HG02610 (cell line): ENCODE data around the gene ATXN1.
A peak's percentile ranks its signal among the peaks of the same experiment; 100 is the strongest.
"Not testable (repeated sequence)": the region's sequence is repeated elsewhere in the genome, so short reads cannot be mapped to it uniquely, and the experiment has no call there.

ENCODE experiments used
- ATAC-seq: cut with Tn5 transposase; IDR thresholded peaks from one replicate; pipeline ENCODE4 v1.9.1; 2021; ENCODE audit warnings: mild to moderate bottlenecking, moderate library complexity; ENCODE audit not compliant: unreplicated experiment

The ATXN1 gene

DNA sequence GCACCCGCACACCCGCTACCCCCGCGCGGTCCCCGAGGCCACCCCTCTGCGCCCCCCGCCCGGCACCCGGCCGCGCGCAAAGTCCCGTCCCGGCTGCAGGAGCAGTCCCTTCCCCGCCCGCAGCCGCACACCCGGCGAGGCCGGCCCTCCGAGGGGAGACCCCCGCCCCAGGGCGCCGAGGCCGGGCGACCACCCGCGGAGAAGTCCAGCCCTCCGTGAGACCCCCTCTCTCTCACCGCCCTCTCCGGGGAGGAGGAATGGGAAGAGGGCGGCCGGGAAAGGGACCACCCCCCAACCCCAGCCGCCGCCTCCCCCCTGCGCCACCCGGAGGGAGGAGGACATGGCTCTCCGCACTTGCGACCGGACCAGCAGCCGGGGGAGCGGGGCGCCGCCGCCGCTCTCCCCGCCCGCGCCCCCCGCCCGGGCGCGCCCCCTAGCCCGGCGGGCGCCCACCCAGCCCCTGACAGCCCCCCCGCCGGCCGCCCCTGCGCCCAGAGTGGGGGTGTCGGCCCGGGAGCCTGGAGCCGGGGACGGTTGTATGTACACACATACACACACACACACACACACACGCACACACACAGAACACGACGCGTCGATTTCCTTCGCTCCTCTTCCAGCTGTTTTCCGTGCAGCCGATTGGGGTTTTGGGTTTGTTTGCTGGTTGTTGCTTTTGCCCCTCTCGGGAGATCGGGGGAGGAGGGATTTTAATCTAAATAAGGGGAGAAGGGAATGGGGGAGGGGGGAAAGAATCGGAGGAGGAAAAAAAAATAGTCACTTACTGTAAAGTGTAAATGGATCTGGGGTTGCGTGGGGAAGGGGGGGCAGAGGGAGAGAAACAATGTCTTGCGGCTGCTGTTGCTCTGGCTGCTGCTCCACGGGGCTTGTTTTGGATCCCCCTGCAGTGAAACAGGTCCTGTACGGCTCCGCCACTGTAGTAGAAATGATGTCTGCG lies at the start of gene ATXN1:
Gene ATXN1, minus strand, starts transcription at position 945 of the 955 bp plus-strand sequence.
- peak; percentile 3 for ATAC-seq

DNA sequence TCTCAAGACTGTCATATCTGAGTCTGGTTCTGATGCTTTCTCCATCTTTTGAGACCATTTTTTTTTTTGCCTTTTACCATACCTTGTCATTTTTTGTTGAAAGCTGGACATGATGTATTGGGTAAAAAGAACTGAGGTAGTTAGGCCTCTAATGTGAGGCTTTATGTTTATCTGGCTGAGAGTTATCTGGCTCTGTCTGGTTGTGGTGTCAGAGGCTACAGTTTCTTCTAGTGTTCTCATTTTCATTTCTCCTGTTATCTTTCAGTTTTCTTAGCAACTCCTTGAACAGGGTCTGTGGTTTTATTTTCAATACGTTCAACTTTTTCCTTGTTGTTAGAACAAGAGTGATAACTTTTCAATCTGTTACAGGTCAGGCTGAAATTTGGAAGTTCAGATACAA lies 49.2 kb upstream of the ATXN1 start:
- ATAC-seq = no peak

DNA sequence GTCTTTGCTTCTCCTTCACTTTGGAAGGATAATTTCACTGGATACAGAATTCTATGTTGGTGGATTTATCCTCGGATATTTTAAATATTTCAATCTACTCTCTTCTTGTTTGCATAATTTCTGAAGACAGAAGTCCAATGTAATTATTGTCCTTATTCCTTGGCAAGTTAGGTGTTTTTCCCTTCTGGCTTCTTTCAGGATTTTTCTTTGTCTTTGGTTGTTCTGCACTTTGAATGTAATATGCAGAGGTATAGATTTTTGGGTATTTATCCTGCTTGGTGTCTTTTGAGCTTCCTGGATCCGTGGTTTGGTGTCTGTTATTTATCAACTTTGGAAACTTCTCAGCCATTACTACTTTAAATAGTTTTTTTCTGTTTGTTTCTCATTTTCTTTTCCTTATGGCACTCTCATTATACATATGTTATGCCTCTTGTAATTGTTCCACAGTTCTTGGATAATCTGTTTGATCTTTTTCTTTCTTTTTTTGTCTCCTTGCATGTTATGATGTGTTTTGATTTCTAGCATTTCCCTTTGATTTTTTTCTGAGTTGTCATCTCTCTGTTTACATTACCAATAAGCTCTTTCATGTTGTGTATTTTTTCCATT lies 48.6 kb upstream of the ATXN1 start:
- no peak for ATAC-seq

DNA sequence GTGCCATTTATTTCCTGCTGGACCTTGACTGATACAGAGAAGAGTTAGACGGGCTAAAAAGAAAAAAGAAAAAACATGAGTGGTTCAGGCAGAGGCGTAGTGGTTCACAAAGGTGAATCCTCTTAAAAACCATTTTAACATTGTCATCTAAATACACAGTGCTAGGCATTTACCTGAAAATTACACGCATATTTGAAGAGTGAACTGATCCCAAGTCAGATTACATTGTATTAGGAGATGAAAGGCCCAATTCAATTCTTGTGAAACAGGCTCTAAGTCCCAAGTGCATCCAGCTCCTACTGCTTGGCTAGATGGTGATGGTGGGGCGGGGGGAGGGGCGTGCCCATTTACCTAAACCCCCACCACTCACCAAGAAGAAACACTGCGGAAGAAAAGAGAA lies 46.7 kb upstream of the ATXN1 start:
- no peak for ATAC-seq

DNA sequence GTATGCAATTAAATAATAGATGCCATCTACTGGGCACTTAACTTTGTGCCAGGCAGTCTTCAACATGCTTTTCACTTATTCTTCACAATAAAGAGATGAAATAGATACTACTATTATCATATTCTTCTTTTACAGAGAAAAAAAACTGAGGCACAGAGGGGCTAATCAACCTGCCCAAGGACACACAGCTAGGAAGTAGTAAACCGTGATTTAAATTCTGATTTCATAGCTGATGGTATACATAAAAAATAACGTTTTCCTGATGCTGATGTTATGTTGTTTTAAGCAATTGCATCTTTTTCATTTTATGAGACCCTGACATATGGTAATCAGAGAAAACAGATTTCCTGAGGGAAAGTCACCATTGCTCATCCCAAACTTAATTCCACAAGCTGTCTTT lies 45.1 kb upstream of the ATXN1 start:
- ATAC-seq = no peak

- ATAC-seq = no peak
These were observed 44.1 kb upstream of the ATXN1 start for GRCh38 chr6:16805243-16805950.

DNA sequence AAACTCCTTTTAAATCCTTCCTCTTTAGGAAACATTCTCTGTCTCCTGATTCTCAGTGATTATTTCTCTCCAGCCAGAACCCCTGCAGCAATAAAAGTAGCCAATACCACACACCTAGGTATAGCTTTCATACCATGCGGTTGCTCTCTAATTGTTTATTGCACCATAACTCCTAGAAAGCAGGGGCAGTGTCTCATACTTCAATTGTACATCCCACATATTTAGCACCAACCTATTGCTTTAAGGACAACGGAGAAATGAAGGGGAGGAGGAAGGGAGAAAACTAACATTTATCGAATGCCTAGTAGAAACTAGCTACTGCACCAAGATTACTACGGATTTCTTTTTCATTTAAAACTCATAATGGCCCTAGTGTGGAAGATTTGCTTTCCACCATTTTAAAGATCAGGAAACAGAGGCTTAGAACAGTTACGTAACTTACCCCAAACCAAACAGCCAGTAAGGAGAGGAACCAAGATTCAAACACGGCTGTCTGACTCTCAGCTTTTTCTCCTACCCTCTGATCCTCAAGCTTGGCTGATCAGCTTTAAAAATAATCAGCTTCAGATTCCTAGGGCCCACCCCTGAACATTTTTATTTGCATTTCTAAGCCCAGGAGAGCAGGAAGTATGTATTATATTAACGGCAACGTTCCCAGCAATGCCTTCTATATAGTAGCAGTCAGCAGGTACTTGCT lies 43.4 kb upstream of the ATXN1 start:
- no peak for ATAC-seq

GRCh38 chr6:16803294-16804200 lies 42.3 kb upstream of the ATXN1 start:
- ATAC-seq = no peak

DNA sequence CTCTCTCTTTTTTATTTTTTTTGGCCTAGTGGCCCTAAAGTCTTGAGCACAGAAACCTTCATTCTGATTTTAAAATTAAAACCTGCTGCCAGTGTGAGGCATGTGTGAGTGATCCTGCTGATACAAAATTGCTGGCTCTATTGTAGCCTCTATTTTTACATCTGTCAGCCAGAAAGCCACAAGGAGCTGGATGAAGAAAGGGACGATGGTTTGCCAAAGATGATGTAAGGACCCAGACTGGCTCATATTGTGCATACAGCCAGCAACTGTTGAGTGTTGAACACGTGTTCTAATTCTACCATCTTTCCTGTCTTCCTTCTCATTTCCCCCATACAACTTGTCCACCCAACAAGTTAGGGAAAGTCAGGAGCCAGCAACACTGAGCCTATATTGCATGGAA lies 40.8 kb upstream of the ATXN1 start:
- no peak for ATAC-seq

GRCh38 chr6:16800942-16801341 lies 39.7 kb upstream of the ATXN1 start:
- ATAC-seq = no peak

DNA sequence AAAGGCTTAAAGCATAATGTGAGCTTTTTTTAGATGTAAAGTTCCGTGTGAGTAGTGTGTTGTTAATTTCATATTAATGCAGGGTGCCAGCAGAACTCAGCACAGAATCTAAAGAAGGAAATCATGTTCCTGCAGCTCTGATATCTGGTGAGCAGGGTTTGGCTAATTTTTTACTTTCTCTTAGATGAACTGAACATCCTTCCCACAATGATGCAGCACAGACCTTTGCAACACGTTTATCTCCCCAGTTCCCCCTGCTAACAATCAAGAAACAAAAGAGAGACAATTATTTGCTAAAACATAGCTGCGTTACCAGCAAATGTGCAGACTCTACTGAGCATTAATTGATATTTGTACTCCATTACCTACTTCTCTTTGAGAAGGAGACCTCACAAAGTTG lies 39.1 kb upstream of the ATXN1 start:
- ATAC-seq = no peak

DNA sequence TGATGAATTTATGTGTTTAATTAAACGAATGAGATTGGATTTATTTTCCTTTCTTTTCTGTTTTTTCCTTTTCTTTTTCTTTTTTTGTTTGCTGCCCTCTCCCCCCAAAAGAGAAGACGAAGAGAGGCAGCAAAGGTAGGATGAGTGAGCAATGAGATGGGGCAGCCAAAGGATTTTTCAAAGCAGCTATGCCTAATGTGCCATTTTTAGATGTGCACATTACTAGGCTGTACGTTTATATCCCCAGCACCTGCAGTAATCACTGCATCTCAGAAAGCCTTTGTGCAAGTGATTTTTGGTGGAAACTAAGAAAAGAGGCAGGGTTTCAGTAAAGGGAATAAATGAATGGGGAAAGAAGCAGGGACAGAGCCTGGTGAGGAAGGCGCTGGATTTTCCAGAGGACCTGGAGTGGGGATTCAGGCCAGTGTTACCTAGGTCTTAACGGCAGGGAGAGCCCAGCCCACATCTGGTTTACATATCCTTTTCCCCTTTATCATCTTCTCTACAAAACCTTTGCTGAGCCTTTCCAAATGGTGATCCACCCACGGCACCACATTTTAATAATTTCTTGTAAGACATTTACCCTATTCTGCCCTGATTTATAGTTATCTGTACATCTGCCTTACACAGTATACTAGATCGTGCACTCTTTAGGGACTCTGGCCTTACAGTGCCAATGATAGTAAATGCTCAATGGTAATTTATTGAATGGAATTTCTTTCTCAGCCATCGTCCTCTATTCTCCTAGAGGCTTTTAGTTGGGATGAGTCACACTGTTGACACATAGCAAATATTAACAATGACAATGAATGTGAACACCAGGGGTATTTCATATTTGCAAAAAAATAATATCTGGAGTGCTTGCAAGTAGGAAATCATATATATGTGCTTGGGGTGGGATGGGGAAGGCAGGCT lies 38.3 kb upstream of the ATXN1 start:
- no peak for ATAC-seq

GRCh38 chr6:16793828-16794412 lies 32.7 kb upstream of the ATXN1 start:
- ATAC-seq = no peak

DNA sequence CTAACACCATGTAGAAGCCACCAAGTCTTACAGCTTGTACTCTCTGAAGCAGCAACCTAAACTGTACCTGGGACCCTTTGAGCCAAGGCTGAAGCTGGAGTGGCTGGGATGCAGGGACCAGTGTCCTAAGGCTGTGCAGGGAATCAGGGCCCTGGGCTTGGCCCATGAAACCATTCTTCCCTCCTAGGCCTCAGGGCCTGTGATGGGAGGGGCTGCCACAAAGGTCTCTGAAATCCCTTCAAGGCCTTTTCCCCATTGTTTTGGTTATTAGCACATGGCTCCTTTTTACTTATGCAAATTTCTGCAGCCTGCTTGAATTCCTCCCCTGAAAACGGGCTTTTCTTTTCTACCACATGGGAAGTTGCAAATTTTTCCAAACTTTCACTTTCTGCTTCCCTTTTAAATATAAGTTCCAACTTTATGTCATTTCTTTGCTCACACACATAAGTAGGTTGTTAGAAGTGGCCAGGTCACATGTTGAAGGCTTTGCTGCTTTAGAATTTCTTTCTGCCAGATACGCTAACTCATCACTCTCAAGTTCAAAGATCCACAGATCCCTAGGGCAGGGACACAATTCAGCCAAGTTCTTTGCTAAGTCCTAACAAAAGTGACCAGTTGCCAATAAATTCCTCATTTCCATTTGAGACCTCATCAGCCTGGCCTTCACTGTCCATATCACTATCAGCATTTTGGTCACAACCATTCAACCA lies 28.2 kb upstream of the ATXN1 start:
- no peak for ATAC-seq

GRCh38 chr6:16787128-16787682 lies 25.9 kb upstream of the ATXN1 start:
- ATAC-seq = no peak

DNA sequence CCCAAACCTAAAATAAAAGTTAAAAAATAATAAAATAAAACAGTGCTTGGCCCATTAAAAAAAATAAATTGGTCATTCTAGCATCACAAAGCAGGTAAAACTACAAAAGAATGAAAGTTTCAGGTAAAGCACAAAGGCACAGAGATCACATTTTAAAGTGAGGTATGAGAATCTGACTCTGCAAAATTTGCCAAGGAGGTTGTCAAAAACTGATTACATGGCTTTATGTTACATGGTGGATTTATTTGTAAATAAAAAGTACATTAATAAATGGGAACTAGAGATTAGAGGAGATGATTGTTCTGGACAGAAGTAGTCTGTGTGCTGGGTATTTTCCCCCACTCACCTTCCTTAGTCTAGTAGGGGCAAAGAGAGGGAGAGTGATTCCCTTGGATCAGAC lies 24.2 kb upstream of the ATXN1 start:
- ATAC-seq = no peak

GRCh38 chr6:16784957-16785356 lies 23.7 kb upstream of the ATXN1 start:
- not testable (repeated sequence) for ATAC-seq
